SW480 (cell line): ENCODE data around the gene WDR48.

Experiments used
- DNase-seq: peaks from one replicate; pipeline ENCODE4 v3.0.0-alpha.2; 2016; ENCODE audit warnings: low spot score

WDR48 gene

DNA sequence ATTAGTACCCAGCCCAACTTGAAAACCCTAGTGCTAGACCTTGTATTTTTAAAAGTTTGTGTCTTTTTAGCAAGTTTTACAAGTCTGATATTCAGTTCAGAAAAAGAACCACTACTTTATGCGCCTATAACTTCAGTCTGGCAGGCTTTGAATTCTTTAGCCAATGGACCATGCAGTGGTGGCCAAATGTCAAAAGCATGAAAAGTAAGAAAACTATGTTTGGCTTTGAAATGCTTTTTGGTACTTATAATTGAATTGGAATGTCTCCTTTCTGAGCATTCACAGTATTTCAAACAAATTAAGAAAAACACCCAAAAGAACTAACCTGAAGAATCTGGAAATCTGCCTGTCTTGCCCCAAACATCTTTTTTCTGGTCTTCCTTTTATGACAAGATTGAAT, 12.8 kb downstream of the WDR48 start:
- no peak for DNase-seq

DNA sequence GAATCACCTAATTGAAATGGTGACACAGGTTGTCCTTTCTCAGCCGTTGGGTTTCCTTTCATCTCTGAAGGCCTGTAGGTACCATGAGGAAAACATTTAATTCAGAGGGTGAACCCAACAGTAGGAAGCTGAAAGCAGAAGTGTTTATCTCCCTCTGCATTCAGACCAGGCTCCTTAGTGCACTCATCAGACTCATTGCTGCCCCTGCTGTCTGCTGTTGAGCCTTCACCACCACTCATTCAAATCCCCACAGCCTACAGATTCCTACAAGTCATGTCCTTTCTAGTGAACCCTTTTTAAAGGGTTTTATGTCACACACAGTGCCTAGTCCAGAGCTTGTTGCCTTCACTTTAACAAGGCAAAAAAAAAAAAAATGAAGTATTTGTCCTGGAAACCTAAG, 13.4 kb downstream of the WDR48 start:
- peak; percentile 44 for DNase-seq

DNA sequence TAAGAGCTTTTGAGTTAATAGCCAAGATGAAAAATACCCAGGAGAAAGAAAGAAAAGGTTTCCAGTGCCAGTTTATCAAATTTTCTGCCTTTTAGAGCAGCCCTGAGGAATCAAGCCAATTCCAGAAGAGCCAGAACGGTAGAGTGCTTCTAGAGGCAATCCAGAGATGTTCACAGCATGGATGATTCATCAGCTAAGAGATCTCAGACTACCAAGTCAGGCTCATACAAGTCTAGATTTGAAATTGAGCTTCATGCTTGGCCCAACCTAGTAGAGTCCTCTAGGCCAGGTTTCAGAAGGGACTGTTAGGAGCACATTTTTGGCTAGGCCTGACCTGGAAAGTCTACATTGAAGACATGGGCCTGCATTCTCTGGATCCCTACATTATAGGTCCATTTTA, 15.5 kb downstream of the WDR48 start:
- DNase-seq, result no peak

DNA sequence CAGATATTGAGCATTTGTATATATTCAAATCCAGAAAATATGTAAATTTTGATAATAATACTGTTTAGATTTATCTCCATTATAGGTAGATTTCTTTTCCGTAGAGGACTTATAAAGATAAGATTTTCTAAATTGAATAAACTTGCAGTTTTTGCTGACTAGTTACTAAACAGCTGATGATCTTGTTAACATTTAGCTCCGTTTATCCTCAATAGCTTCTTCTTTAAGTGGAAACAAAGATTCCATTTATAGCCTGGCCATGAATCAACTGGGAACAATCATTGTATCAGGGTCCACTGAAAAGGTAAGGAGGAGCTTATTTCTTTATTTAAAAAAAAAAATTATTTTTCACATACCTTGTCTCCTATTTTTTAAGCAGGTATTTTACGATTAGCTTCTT, 16.7 kb downstream of the WDR48 start:
- no peak for DNase-seq

DNA sequence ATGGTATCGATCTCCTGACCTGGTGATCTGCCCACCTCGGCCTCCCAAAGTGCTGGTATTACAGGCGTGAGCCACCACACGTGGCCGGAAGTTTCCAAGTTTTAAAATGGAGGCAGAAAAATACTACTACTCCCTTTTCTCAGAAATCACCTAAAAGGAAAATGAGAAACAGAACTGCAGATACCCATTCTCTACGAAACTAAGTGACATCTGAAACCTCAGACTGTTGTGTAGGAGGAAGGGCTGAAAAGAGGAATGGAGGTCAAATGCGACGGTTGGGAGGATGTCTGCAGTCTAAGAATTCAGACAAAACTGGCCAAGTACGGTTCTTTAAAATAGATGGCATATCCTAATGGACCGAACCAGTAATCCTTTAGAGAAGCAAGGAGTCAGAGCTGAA, 24.1 kb downstream of the WDR48 start:
- DNase-seq, result no peak

DNA sequence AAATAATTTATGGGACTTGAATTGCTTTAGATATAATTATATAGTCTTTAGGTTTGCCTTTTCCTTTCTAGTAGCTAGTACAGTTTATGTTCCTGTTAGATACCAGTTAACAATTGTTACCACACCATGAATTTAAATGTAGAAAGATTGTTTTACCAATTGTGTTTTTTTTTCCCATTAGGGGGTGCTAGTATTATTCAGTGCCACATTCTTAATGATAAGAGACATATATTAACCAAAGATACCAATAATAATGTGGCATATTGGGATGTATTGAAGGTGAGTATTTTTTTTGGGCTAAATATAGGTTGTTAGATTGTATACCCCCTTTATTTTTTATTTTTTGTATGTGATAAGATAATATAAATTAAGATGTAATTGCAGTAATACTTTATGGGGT, 27.7 kb downstream of the WDR48 start:
- DNase-seq, result no peak

DNA sequence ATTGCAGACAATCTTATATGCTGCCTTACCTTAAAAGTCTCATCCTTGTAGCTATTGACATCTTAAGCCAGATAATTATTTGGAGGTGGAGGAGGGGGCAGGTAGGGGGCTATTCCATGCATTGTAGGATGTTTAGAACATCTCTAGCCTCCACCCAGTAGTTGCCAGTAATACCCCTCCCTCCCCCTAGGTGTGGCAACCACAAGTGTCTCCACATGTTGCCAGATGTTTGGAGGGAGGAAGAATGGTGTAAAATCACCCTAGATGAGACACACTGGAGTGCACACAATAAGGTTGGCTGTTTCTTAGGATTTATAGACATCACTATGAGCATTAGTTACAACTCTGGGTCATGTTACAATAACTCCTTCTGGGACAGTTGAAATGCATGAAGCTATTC, 28.2 kb downstream of the WDR48 start:
- DNase-seq, result no peak

DNA sequence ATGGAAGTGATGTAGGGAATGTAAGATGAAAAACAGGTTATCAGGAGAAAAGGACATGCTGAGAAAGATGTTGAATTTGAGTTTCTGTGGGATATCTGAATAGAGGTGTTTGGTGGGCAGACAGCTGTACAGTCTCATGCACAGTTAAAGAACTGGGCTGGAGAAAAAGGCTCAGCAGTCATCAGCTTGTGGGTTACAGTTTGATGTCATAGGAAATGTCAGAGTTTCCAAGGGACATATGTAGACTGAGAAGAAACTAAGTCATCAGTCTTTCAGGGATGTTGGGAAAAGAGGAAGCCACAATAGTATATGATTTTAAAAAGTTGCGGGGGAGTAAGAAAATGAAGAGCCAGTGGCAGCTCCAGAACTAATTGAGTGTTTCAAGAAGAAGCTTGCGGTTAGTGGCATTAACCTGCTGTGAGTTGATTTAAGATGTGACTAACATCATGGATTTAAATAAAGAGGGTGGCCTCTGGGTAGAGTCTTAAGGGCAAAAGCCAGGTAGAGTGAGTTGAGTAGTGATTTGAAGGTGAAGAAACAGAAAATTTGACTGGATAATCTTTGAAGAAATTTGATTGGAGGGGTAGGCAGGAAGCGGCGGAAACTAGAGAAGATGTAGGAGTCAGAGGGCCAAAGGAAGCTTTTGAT, 31.0 kb downstream of the WDR48 start:
- DNase-seq, result no peak

DNA sequence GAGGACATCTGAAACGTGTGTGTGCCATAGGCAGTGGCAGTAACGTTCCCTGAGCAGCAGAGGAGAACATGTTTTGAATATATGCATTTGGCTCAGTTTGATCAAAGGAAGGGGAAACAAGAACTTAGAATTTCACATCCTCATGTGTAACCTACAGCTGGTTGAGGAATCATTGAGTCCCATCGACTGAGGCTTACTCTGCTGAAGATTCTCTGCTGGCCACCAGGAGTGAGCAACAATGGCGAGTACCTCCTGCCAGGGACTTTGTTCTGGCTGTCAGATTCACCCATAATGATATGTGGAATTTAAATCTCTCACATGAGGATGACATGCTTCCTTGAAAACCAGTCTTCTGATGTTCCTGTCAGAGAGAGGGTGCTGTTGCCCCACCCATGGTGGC, 34.3 kb downstream of the WDR48 start:
- DNase-seq, result no peak

DNA sequence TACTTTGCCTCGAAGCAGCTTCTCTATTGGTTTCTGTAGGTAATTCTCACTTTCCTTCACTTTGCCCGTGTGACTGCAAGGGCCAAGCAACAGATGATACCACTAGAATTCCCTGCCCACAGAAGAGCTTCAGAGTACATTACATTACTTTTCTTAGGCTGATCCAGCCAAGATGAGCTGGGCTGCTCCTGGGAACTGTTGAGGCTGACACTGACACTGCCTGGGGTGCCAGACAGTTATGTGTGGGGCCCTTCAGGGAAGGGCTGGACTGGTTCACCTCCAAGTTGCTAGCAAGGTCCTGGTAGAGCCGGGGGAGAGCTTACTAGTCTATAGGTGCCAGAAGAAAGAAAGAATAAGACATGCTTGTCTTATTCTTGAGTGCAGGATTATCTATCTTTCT, 36.6 kb downstream of the WDR48 start:
- no peak for DNase-seq

DNA sequence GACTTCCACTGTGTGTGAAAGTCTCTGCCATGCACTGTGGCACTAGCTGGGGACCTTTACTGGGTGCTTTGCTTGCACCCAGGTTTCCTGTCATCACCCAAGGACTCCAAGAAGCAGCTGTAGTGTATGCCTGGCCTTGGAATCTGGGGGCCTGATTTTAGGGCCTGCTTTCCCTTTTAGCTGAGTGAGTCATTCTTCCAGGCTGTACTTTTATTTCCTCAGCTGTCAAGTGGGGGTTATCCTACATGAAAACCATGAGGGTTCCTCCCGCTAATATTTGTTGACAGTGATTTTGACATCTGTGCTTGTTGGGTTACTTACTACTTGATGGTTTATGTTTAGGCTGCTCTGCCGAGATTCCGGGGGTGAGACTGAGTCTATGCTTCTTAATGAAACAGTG, 37.1 kb downstream of the WDR48 start:
- no peak for DNase-seq

DNA sequence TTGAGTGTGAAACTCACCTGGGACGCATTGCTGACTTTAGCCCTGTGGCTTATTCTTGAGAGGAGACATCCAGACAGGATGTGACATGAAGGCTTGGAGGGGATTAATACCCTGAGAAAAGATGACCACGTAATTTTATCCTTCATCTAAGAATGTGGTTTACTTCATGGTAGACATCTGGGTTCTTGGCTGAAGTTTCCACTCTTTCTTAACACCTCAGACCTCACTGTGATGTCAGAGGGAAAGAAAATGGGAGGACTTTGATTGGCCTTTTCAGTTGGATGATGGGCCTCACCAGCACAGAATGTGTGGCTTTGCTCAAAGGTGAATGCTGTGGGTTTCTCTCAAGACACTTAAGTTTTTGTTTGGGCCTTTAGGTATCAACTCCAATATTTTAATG, 39.1 kb downstream of the WDR48 start:
- no peak for DNase-seq

DNA sequence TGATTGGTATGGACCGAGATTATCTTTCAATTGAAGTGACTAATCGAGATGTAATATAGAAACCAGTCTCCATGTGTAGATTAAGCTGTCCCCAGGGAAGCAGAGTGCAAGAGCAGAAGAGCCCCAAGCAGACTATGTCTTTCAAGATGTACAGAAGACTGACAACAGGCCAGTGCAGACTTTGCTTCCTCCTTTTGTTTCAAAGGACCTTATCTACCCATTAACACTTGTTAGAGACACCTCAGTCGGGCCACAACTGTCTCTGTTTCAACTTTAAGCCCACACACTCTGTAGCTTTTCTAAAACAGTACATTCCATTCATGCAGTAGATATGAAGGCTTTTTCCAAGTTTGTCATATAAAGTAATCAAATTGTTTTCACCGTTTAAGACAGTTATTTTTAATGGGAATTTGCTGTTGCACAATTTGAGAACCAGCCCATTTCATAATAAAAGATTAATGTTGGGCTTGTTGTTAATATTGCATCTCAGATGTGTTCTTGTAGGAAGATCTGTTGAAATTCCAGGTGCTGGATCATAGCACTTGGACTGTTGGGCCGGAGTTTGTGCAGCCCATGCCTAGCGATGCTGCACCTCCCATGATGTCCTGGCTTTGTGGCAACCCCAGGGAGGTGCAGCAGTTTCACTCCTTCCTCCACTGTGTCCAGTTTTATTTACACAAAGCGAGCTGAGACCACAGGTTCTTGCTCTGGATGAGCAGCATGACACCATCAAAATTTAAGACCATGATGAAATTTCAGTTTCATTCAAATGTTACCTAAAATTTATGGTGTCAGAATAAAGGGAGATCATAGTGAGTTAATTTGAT, 43.2 kb downstream of the WDR48 start:
- no peak for DNase-seq

DNA sequence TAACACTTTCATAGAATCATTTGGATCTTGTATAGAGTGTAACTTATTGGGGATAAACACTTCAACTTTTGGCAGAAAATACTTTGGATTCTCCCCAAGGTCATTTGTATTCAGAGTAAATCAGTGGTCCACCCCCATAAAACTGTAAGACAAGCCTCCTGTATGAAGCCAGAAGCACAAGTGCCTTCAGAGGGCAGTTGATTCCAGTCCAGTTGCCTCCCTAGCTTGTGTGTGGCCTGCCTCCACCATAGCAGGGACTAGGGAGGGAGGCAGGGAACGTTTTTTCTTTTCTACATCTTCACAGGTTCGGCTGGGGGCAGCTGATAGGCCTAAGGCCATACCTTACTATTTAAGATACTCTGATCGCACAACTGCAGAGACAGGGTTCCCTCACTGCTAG, 44.0 kb downstream of the WDR48 start:
- no peak for DNase-seq

DNA sequence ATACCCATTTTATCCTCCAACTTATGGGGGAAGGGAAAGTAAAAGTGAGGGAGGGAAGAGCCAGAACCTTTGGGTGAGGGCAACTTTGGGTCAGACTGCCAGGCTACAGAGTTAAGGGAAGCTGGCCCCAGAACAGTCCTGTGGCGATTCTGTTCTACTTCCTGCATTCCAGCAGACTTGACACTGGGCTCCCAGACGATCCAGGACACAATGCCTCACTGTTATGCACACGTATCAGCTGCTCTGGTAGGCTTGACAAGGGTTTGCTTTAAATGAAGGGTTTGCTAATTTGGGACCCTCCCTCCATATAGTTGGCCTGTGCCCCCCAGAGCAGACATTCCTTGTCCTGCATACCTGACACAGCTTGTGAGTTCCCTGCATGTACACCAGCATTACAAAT, 45.0 kb downstream of the WDR48 start:
- peak; percentile 16 for DNase-seq

DNA sequence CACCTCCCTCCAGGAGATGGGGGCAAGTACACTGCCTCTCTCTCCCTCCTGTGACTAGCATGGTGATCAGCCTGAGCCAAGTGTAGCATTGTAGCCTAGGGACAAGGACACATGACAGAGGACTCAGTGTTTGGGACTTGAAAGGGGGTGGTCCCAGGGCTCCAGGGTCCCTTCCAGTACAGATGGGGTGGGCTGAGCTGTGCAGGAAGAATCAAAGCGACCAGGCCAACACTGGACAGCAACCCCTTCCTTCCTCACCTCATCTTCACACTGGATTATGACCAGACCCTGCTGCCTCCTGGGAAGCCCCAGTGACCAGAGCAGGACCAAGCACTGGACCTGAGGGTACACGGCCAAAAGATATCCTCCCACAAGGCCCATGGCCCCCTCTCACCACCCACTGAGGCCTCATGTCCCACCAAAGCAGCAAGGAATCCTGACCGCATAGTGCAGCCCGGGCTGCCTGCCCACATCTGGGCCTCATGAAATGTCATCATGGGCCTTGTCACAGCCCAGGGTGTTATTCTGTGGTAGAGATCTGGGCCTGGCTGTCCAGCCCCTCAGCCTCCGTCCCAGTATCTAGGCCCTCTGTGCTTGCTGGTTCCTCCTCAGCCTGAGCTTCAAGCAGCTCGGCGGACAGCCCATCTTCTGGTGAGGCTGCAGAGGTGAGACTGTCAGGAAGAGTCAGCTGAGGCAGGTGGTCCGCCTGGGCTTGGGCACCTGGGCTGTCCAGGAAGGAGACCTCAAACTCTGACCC, 46.1 kb downstream of the WDR48 start:
- no peak for DNase-seq

DNA sequence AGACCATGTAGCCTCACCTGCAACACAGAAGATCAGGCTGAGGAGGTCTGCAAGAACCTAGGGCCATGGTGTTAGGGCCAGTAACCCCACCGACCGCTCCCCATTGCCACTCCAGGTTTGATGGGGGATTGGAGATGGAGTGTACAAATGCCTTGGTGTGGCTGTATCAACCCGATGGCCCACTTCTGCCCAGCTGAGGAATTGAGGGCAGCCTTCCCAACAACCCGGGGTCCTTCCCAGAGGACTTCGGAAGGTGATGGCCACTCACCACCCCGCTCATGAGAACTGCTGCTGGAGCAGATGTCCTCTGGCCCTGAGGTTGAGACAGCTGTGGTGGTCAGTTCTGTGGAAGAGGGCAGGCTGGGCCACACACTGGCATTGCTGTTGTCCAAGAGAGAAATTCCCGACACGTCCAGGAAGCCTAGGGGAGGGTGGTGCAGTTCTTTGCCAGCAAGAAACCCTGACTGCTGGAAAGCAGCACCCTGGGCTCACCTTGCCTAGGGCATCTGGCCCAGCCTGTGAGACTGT, 46.7 kb downstream of the WDR48 start:
- DNase-seq, result no peak

DNA sequence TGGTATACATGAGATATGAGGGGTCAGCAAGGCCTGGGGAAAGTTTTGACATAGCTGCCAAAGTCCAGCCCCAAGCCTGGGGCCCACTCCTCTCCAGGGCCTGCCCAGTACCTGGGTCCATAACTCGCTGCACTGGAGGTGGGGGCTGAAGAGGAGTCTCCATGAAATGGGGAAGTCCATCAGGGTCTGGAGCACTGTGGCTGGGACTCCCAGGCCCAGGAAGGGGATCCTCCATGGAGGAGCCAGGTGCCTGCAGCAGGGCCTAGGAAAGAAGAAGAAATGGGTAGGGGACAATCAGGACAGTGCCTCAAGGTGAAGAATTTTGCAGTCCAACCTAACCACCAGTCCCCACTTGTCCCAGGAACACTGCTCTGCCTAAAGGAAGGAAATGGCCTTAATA, 47.4 kb downstream of the WDR48 start:
- no peak for DNase-seq

DNA sequence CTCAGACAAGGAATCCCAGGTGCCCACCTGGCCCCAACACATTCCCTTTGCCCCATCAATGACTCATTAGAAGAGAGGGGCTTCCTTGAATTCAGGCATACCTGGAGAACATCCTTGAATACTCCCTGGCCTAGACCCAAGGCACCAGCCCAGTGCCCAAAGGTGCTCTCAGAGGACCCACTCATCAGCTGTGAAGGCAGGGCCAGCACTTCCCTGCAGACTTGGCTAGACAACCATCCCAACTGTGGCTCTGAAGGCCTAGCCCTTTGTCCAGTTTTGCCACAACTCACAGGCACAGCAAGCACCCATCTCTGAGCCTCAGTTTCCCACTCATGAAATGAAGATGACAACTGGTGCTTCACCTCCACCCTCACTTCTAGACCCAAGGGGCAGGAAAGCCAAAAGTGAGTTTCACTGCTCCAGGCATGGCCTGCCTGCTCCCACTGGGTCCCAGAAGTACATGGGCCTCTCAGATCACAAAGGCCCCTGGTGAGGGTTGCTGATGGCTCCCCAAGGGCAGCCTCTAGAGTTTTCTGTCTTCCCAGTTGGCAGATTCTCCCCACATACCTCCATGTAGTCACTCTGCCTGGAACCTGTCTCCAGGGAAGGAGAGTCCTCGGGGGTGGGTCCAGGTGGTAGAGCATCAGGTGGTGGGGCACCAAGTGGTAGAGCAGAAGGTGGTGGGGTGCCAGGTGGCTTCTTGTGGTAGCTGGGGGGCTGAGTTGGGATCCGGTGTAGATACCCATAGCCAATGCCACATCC, 48.1 kb downstream of the WDR48 start:
- DNase-seq, result no peak

DNA sequence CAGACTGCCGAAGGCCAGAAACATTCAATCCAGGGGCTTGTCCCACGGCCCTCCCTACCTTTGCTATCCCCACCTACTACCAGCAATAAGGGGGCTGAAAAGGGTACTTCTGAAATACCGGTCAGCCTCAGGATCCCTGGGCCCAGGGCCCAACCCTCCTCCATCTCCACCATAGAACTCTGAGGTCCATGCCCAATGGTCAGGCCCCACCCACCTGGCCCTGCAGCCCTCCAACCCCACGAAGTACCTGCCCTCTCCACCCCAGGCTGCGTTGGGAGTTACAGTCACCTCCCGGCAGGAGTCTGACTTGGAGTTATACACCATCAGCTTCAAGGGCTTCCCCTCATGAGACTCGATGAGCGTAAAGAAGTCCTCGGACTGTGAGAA, 48.7 kb downstream of the WDR48 start:
- no peak for DNase-seq

DNA sequence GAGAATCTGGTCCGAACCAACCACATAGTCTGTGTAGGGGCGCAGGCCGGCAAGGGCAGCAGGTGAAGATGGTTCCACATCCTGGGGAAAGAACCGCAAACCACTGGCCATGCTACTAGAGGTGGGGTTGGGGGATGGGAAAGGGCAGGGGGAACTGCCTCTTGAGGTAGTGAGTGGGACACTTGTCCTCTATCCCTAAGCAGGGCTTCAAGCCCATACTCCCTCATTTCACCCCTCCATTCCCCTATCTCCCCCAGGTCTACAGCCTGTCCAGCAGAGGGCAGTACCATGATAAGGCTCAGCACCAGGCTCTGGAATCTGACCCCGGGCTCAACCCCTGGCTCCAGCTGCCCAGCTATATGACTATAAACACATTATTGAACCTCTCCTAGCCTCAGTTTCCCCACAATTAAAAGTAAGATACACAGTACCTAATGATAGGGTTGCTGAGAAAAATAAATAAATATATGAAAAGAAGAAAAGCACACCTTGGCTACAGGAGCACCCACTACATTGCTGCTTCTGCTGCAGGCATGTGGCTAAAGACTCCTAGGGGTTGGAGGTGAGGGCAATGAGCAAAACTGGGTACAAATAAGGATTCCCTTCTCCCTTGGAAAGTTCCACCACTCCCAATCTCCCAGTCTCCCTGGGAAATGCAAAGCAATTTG, 49.3 kb downstream of the WDR48 start:
- DNase-seq, result peak; percentile 46
